K562 (cell line): ENCODE results near the gene CTSO. TPM values are rescaled to one million over a fixed set of nuclear protein-coding genes. Genes with fewer than 3 reads are reported as not detected.

ENCODE experiments used
- ATAC-seq: fragments of 200-7000 bp; cut with Tn5 transposase; 3 replicates; pipeline ENCODE4 v1.9.1; 2020; ENCODE audit warnings: moderate library complexity
- BruUV-seq: library from RNA; stranded (reverse); fragments of 400-500 nt; replicated peaks from 2 replicates; lab custom pipeline; 2021; lab: Mats Ljungman, UMichigan
- CTCF ChIA-PET: fragments of 300-600 bp; formaldehyde crosslinking; extraction: SDS; loops from one replicate; lab custom pipeline; 2021; ENCODE audit warnings: low intra/inter-chr PET ratio; lab: Yijun Ruan, JAX
- POLR2A ChIA-PET: fragments of 300-600, 350-650 bp; sonication (Branson Sonifier 250); formaldehyde crosslinking; extraction: SDS; loops from one replicate; lab custom pipeline; 2021; ENCODE audit warnings: antibody characterized with exemption, inconsistent platforms; lab: Yijun Ruan, JAX
- DNase-seq, 4 experiments: peaks; one replicate each; pipeline versions ENCODE4 v3.0.0 to v3.0.0-alpha.2; 2011 to 2018; ENCODE audit warnings: low spot score in 3 of 4, mixed read lengths in 3 of 4; ENCODE audit errors: extremely low read depth in 1 of 4
- FAIRE-seq: peaks from 2 replicates; lab custom pipeline; 2011; peaks lifted over from hg19 to GRCh38; lab: Jason Lieb, UNC
- H2AFZ ChIP-seq: 2 replicates; pipeline ENCODE4 v1.6.0; 2011; ENCODE audit warnings: low read depth, low read length, control low read depth, inconsistent platforms
- H3K27ac ChIP-seq: fragments of 200-600 bp; 3 replicates; pipeline ENCODE4 v1.8.0; 2011; ENCODE audit warnings: low read depth, mild to moderate bottlenecking, control low read depth, inconsistent platforms, low read length, moderate library complexity, mixed read lengths; ENCODE audit errors: extremely low read depth
- H3K27me3 ChIP-seq, 2 experiments: fragments of 300-600 bp in 1 of 2; 2 replicates in 1 of 2; 3 replicates in 1 of 2; pipeline versions ENCODE4 v1.6.0 to v1.8.0; 2011; ENCODE audit warnings: inconsistent platforms in 2 of 2, low read length in 2 of 2, mild to moderate bottlenecking in 1 of 2, mixed read lengths in 1 of 2, moderate library complexity in 1 of 2; ENCODE audit not compliant: control insufficient read depth in 2 of 2, insufficient read depth in 2 of 2
- H3K36me3 ChIP-seq: fragments of 300-600 bp; 3 replicates; pipeline ENCODE4 v1.8.0; 2011; ENCODE audit warnings: mild to moderate bottlenecking, low read length, inconsistent platforms; ENCODE audit not compliant: control insufficient read depth, insufficient read depth
- H3K4me1 ChIP-seq, 2 experiments: fragments of 200-600 bp in 1 of 2; replicated peaks in 1 of 2; 2 replicates in 1 of 2; 3 replicates in 1 of 2; pipeline versions ENCODE4 v1.5.1 to v1.8.0; 2011; ENCODE audit warnings: inconsistent platforms in 2 of 2, low read length in 2 of 2, mild to moderate bottlenecking in 1 of 2, mixed read lengths in 1 of 2, moderate library complexity in 1 of 2; ENCODE audit not compliant: control insufficient read depth in 2 of 2, insufficient read depth in 2 of 2
- H3K4me2 ChIP-seq: 2 replicates; pipeline ENCODE4 v1.6.1; 2011; ENCODE audit warnings: low read length, control low read depth, inconsistent platforms, mixed read lengths; ENCODE audit not compliant: insufficient read depth
- H3K4me3 ChIP-seq: fragments of 200-600 bp; sonication (generic), shearing (Covaris generic); 2 replicates; pipeline ENCODE4 v1.5.1; 2016; ENCODE audit warnings: control low read depth, inconsistent platforms
- H3K79me2 ChIP-seq: fragments of 200-600 bp; 3 replicates; pipeline ENCODE4 v1.8.0; 2011; ENCODE audit warnings: low read length, inconsistent platforms; ENCODE audit not compliant: control insufficient read depth, insufficient read depth
- H3K9ac ChIP-seq, 2 experiments: 2 replicates each; pipeline versions ENCODE4 v1.6.0 to v1.6.1; 2011; ENCODE audit warnings: low read depth in 2 of 2, low read length in 2 of 2, control low read depth in 1 of 2, inconsistent platforms in 1 of 2, mild to moderate bottlenecking in 1 of 2, mixed read lengths in 1 of 2; ENCODE audit not compliant: insufficient read depth in 1 of 2
- H3K9me1 ChIP-seq: one replicate; pipeline ENCODE4 v1.6.0; 2011; ENCODE audit warnings: inconsistent platforms, mild to moderate bottlenecking, low read length, moderate library complexity; ENCODE audit not compliant: control insufficient read depth, insufficient read depth
- H3K9me3 ChIP-seq: replicated peaks from 2 replicates; pipeline ENCODE4 v1.5.1; 2011; ENCODE audit warnings: low read depth, low read length, inconsistent platforms; ENCODE audit not compliant: control insufficient read depth, insufficient read depth
- H4K20me1 ChIP-seq: replicated peaks from 2 replicates; pipeline ENCODE4 v1.6.1; 2011; ENCODE audit warnings: low read length, inconsistent platforms, mixed read lengths; ENCODE audit not compliant: control insufficient read depth, insufficient read depth
- ATF1 ChIP-seq, 2 experiments: fragments of 450-650 bp in 1 of 2; IDR thresholded peaks; 2 replicates each; pipeline ENCODE4 v1.6.1; 2016; ENCODE audit warnings: missing compliant biosample characterization in 1 of 2, missing genetic modification characterization in 1 of 2
- HDAC1 ChIP-seq, 2 experiments: fragments of 450-650 bp; IDR thresholded peaks; 2 replicates each; pipeline ENCODE4 v1.6.1; 2016 to 2017; ENCODE audit warnings: inconsistent platforms in 1 of 2, mild to moderate bottlenecking in 1 of 2, moderate library complexity in 1 of 2
- NFRKB ChIP-seq: fragments of 450-650 bp; IDR thresholded peaks from 2 replicates; pipeline ENCODE4 v1.6.1; 2016; ENCODE audit warnings: low read depth
- NRF1 ChIP-seq, 2 experiments: fragments of 450-650 bp; IDR thresholded peaks in 1 of 2; conservative IDR thresholded peaks in 1 of 2; 2 replicates each; pipeline ENCODE4 v1.6.1; 2014; ENCODE audit warnings: mild to moderate bottlenecking in 2 of 2
- SPI1 ChIP-seq: IDR thresholded peaks from 2 replicates; pipeline ENCODE4 v1.6.1; 2011; ENCODE audit warnings: low read depth, low read length, control low read depth, borderline replicate concordance
- ZNF184 ChIP-seq: sonication (generic); formaldehyde crosslinking; IDR thresholded peaks from 2 replicates; pipeline ENCODE4 v1.5.0; 2020; ENCODE audit warnings: missing genetic modification reagents
- WGBS: fragments of 100-300 bp; shearing (Covaris generic); methylation state at CpG from one replicate; pipeline ENCODE4 v1.1.6; 2016; ENCODE audit warnings: low coverage, mixed read lengths; ENCODE audit not compliant: insufficient coverage; ENCODE audit errors: missing lambda C conversion rate; 5-methylcytosine and 5-hydroxymethylcytosine counted together
- in situ Hi-C: fragments of 300-500 bp; cut with MboI; formaldehyde crosslinking; loops from 4 replicates; pipeline ENCODE4 v1.15.0; 2018; ENCODE audit warnings: inconsistent platforms, mixed read lengths
- intact Hi-C: fragments of 100-400 bp; cut with micrococcal nuclease; formaldehyde crosslinking; loops from 2 replicates; pipeline ENCODE4 v1.14.2; 2022
- polyA plus RNA-seq, 8 experiments: library from polyadenylated mRNA; depleted of rRNA in 4 of 8; stranded (reverse) in 5 of 8; unstranded in 3 of 8; fragments of >200 nt; fragmentation: Nextera tagmentation in 2 of 8; fragmentation: Illumina TruSeq in 1 of 8; extraction: Ambion mirVana in 2 of 8; extraction: Trizol in 1 of 8; gene quantifications; 2 replicates each; pipeline versions ENCODE4 v1.2.1 to v1.2.3, GENCODE V29; 2011 to 2014; ENCODE audit warnings: inconsistent platforms in 1 of 8, missing spikeins in 1 of 8
- total RNA-seq, 7 experiments: library from RNA; depleted of rRNA in 6 of 7; stranded (reverse); fragments of >200 nt in 6 of 7; fragmentation: Illumina TruSeq in 2 of 7; extraction: Trizol in 2 of 7; gene quantifications; 2 replicates each; pipeline versions ENCODE4 v1.2.1 to v1.2.3, GENCODE V29; 2011 to 2021; ENCODE audit warnings: low replicate concordance in 1 of 7
- TF ChIP-seq, protein P1 (sequence below): IDR thresholded peaks from 2 replicates; pipeline ENCODE4 v1.6.1; 2016; ENCODE audit warnings: missing genetic modification characterization, missing compliant biosample characterization

The CTSO gene
- total and polyA plus RNA-seq, 9 of the 15 experiments (the other 6 are each of a cell fraction or from before 2014, with no cell fraction given) = 0.03 to 0.07 (median 0.04) TPM; not detected in 5

DNA sequence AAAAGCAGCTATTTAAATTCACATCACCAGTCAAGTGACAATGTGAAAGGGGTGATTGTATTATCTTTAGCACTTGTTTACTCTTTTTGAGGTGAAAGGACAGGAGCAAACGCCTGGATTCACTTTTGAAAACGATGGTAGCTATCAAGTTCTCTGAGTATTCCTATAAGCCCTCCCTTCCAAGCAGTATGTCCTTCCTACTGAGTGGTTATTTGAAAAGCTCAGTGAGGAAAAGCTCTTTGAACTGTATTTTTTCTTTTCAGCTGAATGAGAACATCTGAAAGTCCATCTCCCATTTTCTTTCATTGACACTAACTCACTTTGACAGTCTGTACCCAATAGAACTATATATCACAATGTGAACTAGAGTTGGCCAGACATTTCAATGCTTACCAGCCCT, 9.1 kb upstream of the CTSO start:
- no peaks in the 10 kb centered on the region for H4K20me1 ChIP-seq
- intact Hi-C loops = no loop called here
- H2AFZ ChIP-seq = no peak overlapping the region
- no peak for ATAC-seq
- DNase-seq = no peak
- POLR2A ChIA-PET = no interaction called here
- WGBS = 0% methylated on average over 1 of the region's 2 CpGs
- no peak overlapping the region for H3K27ac ChIP-seq
- no peaks in the 10 kb centered on the region for H3K9me1 ChIP-seq
- no peak overlapping the region for H3K4me2 ChIP-seq
- no TSS peak for BruUV-seq
- H3K27me3 ChIP-seq = no peaks in the 10 kb centered on the region
- TF ChIP-seq SPI1 (no peak), ZNF184 (CRISPR knock-in tag) (no peak), HDAC1 (IDR thresholded peaks at IDR 0.05) (no peak), NFRKB (no peak), ATF1 (CRISPR knock-in tag; IDR thresholded peaks at IDR 0.05) (no peak), ATF1 (tag; IDR thresholded peaks at IDR 0.05) (no peak), NRF1 (conservative IDR thresholded peaks at IDR 0.05 in 1 of 2, IDR thresholded peaks at IDR 0.05 in 1 of 2) (no peak)
- TF ChIP-seq, protein P1, sequence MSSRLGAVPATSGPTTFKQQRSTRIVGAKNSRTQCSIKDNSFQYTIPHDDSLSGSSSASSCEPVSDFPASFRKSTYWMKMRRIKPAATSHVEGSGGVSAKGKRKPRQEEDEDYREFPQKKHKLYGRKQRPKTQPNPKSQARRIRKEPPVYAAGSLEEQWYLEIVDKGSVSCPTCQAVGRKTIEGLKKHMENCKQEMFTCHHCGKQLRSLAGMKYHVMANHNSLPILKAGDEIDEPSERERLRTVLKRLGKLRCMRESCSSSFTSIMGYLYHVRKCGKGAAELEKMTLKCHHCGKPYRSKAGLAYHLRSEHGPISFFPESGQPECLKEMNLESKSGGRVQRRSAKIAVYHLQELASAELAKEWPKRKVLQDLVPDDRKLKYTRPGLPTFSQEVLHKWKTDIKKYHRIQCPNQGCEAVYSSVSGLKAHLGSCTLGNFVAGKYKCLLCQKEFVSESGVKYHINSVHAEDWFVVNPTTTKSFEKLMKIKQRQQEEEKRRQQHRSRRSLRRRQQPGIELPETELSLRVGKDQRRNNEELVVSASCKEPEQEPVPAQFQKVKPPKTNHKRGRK (tag) = no peak
- no peak for FAIRE-seq
- H3K4me1 ChIP-seq = no peaks in the 10 kb centered on the region
- H3K4me3 ChIP-seq = no peak overlapping the region
- H3K36me3 ChIP-seq = no peaks in the 10 kb centered on the region
- no peaks in the 10 kb centered on the region for H3K9me3 ChIP-seq
- in situ Hi-C loops = no loop called here
- no peaks in the 10 kb centered on the region for H3K79me2 ChIP-seq
- CTCF ChIA-PET = no interaction called here
- H3K9ac ChIP-seq = no peak overlapping the region
